Trophoblast cell (in vitro differentiated cells and primary cell): Measurements from ENCODE around the gene MYH11.

ENCODE experiments used
- DNase-seq, 2 donors: peaks; one replicate each; pipeline ENCODE4 v3.0.0-alpha.2; 2016
- H2AFZ ChIP-seq: 2 replicates; pipeline ENCODE4 v1.6.1; 2013; ENCODE audit warnings: low read length, moderate library complexity, mild to moderate bottlenecking; ENCODE audit not compliant: insufficient read depth, poor library complexity
- H2AK5ac ChIP-seq: 2 replicates; pipeline ENCODE4 v1.6.1; 2013; ENCODE audit warnings: mild to moderate bottlenecking, low read length
- H2BK120ac ChIP-seq: 2 replicates; pipeline ENCODE4 v1.6.1; 2013; ENCODE audit warnings: low read length, mild to moderate bottlenecking, moderate library complexity; ENCODE audit not compliant: insufficient read depth, poor library complexity
- H2BK12ac ChIP-seq: 2 replicates; pipeline ENCODE4 v1.6.1; 2013; ENCODE audit warnings: mild to moderate bottlenecking, low read length, moderate library complexity
- H2BK5ac ChIP-seq: 2 replicates; pipeline ENCODE4 v1.6.1; 2013; ENCODE audit warnings: low read length, low read depth, moderate library complexity, mild to moderate bottlenecking; ENCODE audit not compliant: poor library complexity
- H3K14ac ChIP-seq: 2 replicates; pipeline ENCODE4 v1.6.1; 2013; ENCODE audit warnings: mild to moderate bottlenecking, low read length
- H3K18ac ChIP-seq: 2 replicates; pipeline ENCODE4 v1.6.1; 2013; ENCODE audit warnings: mild to moderate bottlenecking, low read length
- H3K23ac ChIP-seq: 2 replicates; pipeline ENCODE4 v1.6.1; 2013; ENCODE audit warnings: low read length
- H3K27ac ChIP-seq: 2 replicates; pipeline ENCODE4 v1.5.1; 2013; ENCODE audit warnings: low read depth, mild to moderate bottlenecking, inconsistent platforms, low read length, moderate library complexity
- H3K27me3 ChIP-seq: 2 replicates; pipeline ENCODE4 v1.6.1; 2013; ENCODE audit warnings: inconsistent platforms, mild to moderate bottlenecking, low read length, moderate library complexity; ENCODE audit not compliant: insufficient read depth
- H3K36me3 ChIP-seq, 2 experiments: 1 replicate in 1 of 2; 2 replicates in 1 of 2; pipeline ENCODE4 v1.6.1; 2013; ENCODE audit warnings: low read length in 2 of 2, mild to moderate bottlenecking in 2 of 2, moderate library complexity in 1 of 2; ENCODE audit not compliant: insufficient read depth in 2 of 2, control insufficient read depth in 1 of 2
- H3K4ac ChIP-seq: 2 replicates; pipeline ENCODE4 v1.6.1; 2013; ENCODE audit warnings: low read depth, mild to moderate bottlenecking, low read length, moderate library complexity
- H3K4me1 ChIP-seq, 2 experiments: 1 replicate in 1 of 2; 2 replicates in 1 of 2; pipeline ENCODE4 v1.6.1; 2013; ENCODE audit warnings: low read length in 2 of 2, mild to moderate bottlenecking in 2 of 2, moderate library complexity in 1 of 2; ENCODE audit not compliant: insufficient read depth in 2 of 2, control insufficient read depth in 1 of 2
- H3K4me2 ChIP-seq: 2 replicates; pipeline ENCODE4 v1.6.1; 2013; ENCODE audit warnings: inconsistent platforms, mild to moderate bottlenecking, low read length, moderate library complexity
- H3K4me3 ChIP-seq: 2 replicates; pipeline ENCODE4 v1.5.1; 2013; ENCODE audit warnings: mild to moderate bottlenecking, low read depth, low read length, inconsistent platforms
- H3K79me1 ChIP-seq: one replicate; pipeline ENCODE4 v1.6.1; 2013; ENCODE audit warnings: low read length
- H3K79me2 ChIP-seq: 2 replicates; pipeline ENCODE4 v1.6.1; 2013; ENCODE audit warnings: low read length, mild to moderate bottlenecking; ENCODE audit not compliant: control insufficient read depth, insufficient read depth, poor library complexity
- H3K9ac ChIP-seq: 2 replicates; pipeline ENCODE4 v1.6.1; 2013; ENCODE audit warnings: mild to moderate bottlenecking, low read length
- H3K9me3 ChIP-seq: 2 replicates; pipeline ENCODE4 v1.6.1; 2013; ENCODE audit warnings: low read depth, mild to moderate bottlenecking, control low read depth, inconsistent platforms, low read length; ENCODE audit not compliant: insufficient read depth
- H4K12ac ChIP-seq: 2 replicates; pipeline ENCODE4 v1.6.1; 2013; ENCODE audit warnings: low read depth, mild to moderate bottlenecking, low read length, moderate library complexity
- H4K8ac ChIP-seq: 2 replicates; pipeline ENCODE4 v1.6.1; 2013; ENCODE audit warnings: low read depth, mild to moderate bottlenecking, low read length, moderate library complexity
- H4K91ac ChIP-seq: one replicate; pipeline ENCODE4 v1.6.1; 2013; ENCODE audit warnings: low read depth, mild to moderate bottlenecking, low read length, moderate library complexity
- WGBS: extraction: QIAGEN DNeasy Blood & Tissue Kit; methylation state at CpG from one replicate; pipeline ENCODE4 v1.1.7; 2013; ENCODE audit warnings: missing lambda C conversion rate; ENCODE audit not compliant: insufficient read length, insufficient coverage; ENCODE audit errors: extremely low coverage; 5-methylcytosine and 5-hydroxymethylcytosine counted together

MYH11 gene

GRCh38 chr16:15807603-15808009 is 49.2 kb downstream of the MYH11 start:
- no peak for DNase-seq
- Histone ChIP-seq H3K18ac (no peak overlapping the region), H3K4me3 (no peak overlapping the region), H2BK12ac (no peak overlapping the region), H3K79me2 (no peaks in the 10 kb centered on the region), H2AFZ (no peak overlapping the region), H3K4me2 (no peak overlapping the region), H3K27ac (no peak overlapping the region), H2BK5ac (no peak overlapping the region), H3K4me1 (no peaks in the 10 kb centered on the region), H4K12ac (no peak overlapping the region), H3K9ac (no peak overlapping the region), H4K91ac (no peak overlapping the region), H2AK5ac (no peak overlapping the region), H3K79me1 (no peaks in the 10 kb centered on the region), H3K14ac (no peak overlapping the region), H3K9me3 (peaks cover 2% of the 10 kb centered on the region), H3K23ac (no peak overlapping the region), H3K4ac (no peak overlapping the region), H3K36me3 (no peaks in the 10 kb centered on the region), H2BK120ac (no peak overlapping the region), H4K8ac (no peak overlapping the region), H3K27me3 (no peaks in the 10 kb centered on the region)
- WGBS = no CpG with 5 or more reads among the region's 11 CpGs

- Histone ChIP-seq H4K91ac (no peak overlapping the region), H4K12ac (no peak overlapping the region), H3K9ac (no peak overlapping the region), H3K27ac (no peak overlapping the region), H3K14ac (no peak overlapping the region), H3K27me3 (no peaks in the 10 kb centered on the region), H2AK5ac (no peak overlapping the region), H3K4me2 (no peak overlapping the region), H3K4me3 (no peak overlapping the region), H2BK120ac (no peak overlapping the region), H4K8ac (no peak overlapping the region), H3K79me2 (no peaks in the 10 kb centered on the region), H2BK12ac (no peak overlapping the region), H3K79me1 (no peaks in the 10 kb centered on the region), H3K36me3 (no peaks in the 10 kb centered on the region), H2BK5ac (no peak overlapping the region), H3K23ac (no peak overlapping the region), H2AFZ (no peak overlapping the region), H3K9me3 (no peaks in the 10 kb centered on the region), H3K4ac (no peak overlapping the region), H3K18ac (no peak overlapping the region), H3K4me1 (no peaks in the 10 kb centered on the region)
- no CpG with 5 or more reads among the region's 9 CpGs for WGBS
- DNase-seq = no peak
These were observed 53.2 kb downstream of the MYH11 start for GRCh38 chr16:15803618-15804017.

GRCh38 chr16:15799851-15800495 is 56.9 kb downstream of the MYH11 start:
- Histone ChIP-seq H3K79me1 (no peaks in the 10 kb centered on the region), H3K9ac (no peak overlapping the region), H2BK5ac (no peak overlapping the region), H3K9me3 (no peaks in the 10 kb centered on the region), H4K12ac (no peak overlapping the region), H2BK120ac (no peak overlapping the region), H3K23ac (no peak overlapping the region), H2AK5ac (no peak overlapping the region), H3K4me1 (no peaks in the 10 kb centered on the region), H4K91ac (no peak overlapping the region), H4K8ac (no peak overlapping the region), H3K4ac (no peak overlapping the region), H3K14ac (no peak overlapping the region), H3K27me3 (no peaks in the 10 kb centered on the region), H3K79me2 (no peaks in the 10 kb centered on the region), H3K27ac (no peak overlapping the region), H3K4me3 (no peak overlapping the region), H3K36me3 (no peaks in the 10 kb centered on the region), H3K18ac (no peak overlapping the region), H2BK12ac (no peak overlapping the region), H3K4me2 (no peak overlapping the region), H2AFZ (no peak overlapping the region)
- DNase-seq = no peak
- 96% methylated on average over 4 of the region's 4 CpGs for WGBS

- H2BK120ac ChIP-seq = no peak overlapping the region
- no peak overlapping the region for H2AFZ ChIP-seq
- no peak overlapping the region for H3K9ac ChIP-seq
- H3K4ac ChIP-seq = no peak overlapping the region
- no peak overlapping the region for H3K27ac ChIP-seq
- no CpG with 5 or more reads among the region's 5 CpGs for WGBS
- no peak overlapping the region for H2AK5ac ChIP-seq
- no peak for DNase-seq
- no peak overlapping the region for H4K8ac ChIP-seq
- H3K23ac ChIP-seq = no peak overlapping the region
- no peak overlapping the region for H3K4me3 ChIP-seq
- no peak overlapping the region for H4K12ac ChIP-seq
- H3K4me1 ChIP-seq = no peaks in the 10 kb centered on the region
- no peak overlapping the region for H2BK5ac ChIP-seq
- H3K79me1 ChIP-seq = no peaks in the 10 kb centered on the region
- H3K36me3 ChIP-seq = no peaks in the 10 kb centered on the region
- H4K91ac ChIP-seq = no peak overlapping the region
- no peak overlapping the region for H2BK12ac ChIP-seq
- no peak overlapping the region for H3K4me2 ChIP-seq
- no peaks in the 10 kb centered on the region for H3K27me3 ChIP-seq
- H3K79me2 ChIP-seq = no peaks in the 10 kb centered on the region
- H3K14ac ChIP-seq = no peak overlapping the region
- no peak overlapping the region for H3K18ac ChIP-seq
- H3K9me3 ChIP-seq = no peaks in the 10 kb centered on the region
These were observed 58.2 kb downstream of the MYH11 start for GRCh38 chr16:15798671-15799070.
